NCI-H446 treated with DMSO at 0.1 percent for 48 hours (cell line): Measurements from ENCODE around the gene MRM2.

Source experiments
- DNase-seq: peaks from one replicate; lab custom pipeline; 2025; lab: John Stamatoyannopoulos, UW

The MRM2 gene

GRCh38 chr7:2222516-2222915 is 19.5 kb downstream of the MRM2 start:
- DNase-seq, result no peak

DNA sequence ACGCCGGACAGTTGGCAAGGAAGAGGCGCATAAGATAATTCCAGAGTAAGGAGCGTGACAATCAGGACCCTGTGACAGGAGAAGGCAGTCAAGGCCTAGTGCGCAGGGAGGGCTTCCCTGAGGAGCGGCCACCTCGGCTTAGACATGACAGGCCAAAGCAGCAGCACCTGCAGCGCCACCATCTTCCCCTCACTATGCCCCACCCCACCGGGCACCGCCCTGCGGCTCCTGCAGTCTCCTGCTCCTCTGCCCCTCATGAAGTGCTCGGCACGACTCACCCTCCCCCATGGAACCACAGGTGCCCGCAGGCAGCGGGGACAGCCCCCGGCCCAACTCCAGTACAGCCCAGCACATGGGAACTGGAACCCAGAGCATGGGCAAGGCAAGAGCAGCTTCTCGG is 21.1 kb downstream of the MRM2 start:
- DNase-seq, result no peak

DNA sequence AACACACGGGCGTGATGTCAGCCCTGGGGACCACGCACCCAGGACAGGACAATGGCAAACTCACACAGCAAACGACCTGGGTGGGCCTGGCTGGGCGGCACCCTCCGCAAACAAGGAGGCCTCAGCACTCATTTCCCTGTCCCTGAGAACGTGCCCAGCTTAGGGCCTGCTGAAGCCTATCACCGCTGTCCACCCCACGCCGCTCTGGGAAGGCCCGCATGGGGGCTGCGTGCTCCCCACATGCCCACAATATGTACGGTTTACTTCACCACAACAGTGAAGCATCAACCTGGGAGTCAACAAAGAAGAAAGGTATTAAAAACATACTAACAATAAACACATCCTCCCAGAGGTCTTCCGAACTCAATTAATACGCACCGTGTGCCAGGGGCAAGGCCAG is 21.5 kb downstream of the MRM2 start:
- no peak for DNase-seq

DNA sequence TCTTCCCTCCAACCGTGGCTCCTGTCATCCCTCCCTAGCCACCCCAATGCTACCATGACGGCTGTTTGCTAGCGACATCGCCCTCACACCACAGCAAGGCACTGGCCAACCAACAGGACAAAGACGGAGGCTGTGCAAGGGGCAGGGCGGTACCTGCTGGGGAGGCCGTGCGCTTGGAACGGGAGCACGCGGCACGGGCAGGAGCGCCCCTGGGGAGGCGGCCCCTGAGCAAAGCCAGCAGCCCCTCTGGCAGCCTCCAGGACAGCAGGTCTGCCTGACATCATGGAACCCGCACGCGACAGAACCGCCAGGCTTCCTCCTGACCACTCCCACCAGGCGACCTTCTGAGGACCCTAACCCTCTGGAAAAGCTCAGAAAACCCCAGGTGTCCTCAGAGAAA is 22.0 kb downstream of the MRM2 start:
- no peak for DNase-seq

DNA sequence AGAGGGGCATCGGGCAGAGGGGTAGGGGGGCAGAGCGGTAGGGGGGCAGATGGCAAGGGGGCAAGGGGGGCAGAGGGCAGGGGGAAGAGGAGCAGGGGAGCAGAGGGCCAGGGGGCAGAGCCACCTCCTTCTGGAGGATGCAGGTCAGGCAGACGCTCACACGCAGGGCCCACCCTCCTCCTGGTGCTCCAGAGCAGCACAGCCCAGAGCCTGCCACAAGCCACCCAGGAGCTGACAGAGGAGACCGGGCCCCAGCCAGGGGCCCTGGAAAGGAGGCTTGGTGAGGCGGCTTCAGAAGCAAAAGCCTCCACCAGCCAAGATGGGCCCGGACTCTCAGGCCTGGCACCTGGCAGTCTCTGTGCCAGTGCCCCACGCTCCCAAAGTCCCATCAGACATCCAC is 22.4 kb downstream of the MRM2 start:
- DNase-seq, result no peak

- no peak for DNase-seq
These were observed 22.9 kb downstream of the MRM2 start for GRCh38 chr7:2219136-2219535.

DNA sequence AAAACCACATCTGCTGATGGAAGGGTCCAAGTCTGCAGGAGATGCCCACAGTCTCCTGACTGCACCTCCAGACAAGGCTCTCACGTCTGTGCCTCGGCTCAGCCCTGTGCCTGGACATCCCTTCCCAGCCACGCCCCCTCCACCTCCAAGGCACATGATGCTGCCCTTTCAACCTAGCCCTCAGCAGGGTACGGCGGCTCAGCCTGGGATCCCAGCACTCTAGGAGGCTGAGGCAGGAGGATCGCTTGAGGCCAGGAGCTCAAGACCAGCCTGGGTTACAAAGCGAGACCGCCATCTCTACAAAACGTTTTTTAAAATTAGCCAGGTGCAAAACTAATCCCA is 23.6 kb downstream of the MRM2 start:
- DNase-seq, result no peak

- no peak for DNase-seq
These were observed 24.1 kb downstream of the MRM2 start for GRCh38 chr7:2217716-2218443.

DNA sequence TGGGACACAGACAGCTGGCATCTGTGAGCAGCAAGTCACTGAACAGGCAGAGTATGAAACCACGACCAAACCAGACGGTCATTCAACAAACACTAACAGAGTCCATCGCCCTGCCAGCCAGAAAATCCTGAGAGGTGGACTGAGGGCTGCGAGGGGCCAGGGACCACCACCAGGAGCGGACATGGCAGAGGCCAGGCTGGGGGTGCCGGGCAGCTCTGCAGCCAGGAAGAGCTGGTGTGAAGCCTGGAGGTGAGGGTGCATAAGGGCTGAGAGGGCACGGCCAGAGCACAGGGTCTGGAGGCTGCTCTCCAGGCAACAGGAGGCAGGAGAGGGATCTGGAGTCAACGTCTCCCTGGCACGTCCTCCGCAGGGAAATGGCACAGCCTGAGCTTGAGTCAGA is 24.8 kb downstream of the MRM2 start:
- no peak for DNase-seq

GRCh38 chr7:2215851-2216250 is 26.2 kb downstream of the MRM2 start:
- no peak for DNase-seq

- no peak for DNase-seq
These were observed 27.4 kb downstream of the MRM2 start for GRCh38 chr7:2214636-2215035.

DNA sequence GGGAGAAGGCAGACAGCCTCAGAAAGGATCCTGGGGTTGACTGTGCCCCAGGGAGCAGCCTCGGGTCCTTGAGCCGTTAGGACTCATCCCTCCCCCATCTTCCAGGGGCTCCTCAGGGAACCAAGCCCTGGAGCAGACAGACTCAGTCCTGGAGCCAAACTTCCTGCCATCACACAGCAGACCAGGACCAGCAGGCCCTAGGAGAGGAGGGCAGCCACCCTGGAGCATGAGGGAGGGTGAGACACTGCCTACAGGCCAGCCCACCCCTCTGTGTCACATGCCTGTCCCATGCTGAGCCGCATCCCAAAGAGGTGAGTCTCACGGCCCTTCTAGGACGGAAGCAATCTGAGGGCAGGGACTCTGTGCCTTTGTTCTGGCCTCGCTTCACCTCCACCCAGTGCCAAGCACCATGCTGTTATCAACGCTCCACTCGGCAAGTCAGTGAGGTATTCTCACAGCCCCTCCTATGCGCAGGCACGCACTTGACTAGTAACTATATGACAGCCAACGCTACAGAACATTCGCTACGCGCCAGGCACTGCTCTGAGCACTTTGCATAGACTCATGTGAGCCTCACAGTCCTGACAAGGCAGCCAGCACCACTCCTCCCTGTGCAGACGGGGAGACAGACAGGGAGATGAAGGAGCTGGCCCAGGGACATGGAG is 28.3 kb downstream of the MRM2 start:
- no peak for DNase-seq

GRCh38 chr7:2212906-2213305 is 29.1 kb downstream of the MRM2 start:
- no peak for DNase-seq

DNA sequence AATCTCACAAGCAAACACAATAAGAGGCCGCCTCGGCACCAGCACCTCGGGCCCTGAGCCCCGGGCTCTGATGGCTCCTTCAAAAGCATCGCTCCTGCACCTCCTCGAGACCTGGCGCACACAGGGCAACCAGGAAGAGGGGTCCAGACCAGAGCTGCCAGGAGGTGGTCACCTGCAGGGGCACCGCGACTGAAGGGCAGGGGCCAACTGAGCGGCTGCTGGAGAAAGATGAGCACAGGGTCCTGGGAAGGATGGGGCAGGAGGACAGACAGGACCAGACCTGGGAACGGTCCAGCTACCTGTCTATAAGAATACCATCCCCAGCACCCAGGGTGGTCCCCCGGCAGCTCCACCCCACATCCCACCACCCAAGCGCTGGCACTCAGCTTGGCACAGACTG is 30.1 kb downstream of the MRM2 start:
- no peak for DNase-seq

DNA sequence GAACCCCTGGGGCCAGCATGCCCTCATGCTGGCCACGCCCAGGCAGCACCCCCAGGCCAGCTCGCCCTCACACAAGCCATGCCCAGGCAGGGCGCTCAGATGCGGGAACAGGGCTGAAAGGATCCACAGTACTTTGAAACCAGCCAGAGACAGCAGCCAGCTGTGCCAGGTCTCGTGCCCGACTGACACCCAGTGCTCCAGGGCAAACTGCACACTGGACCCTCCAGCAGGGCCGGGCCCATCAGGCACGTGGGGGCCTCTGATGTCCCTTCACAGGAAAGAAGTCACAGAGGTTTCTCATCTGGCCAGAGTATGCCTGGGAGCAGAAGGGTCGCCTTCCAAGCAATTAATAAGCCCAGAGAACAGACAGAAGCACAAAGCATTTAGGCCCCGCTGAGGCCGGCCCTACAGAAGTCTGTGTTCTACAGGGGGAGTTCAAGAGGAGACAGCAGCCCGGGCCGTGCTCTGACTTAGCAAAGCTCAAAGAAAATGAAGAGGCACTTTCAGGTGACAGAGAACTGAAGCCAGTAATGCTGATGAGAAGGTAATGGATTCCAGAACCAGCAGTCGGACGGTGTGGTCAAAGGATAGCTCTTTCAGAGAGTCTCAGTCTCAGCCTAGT is 30.6 kb downstream of the MRM2 start:
- DNase-seq, result no peak

- no peak for DNase-seq
These were observed 31.3 kb downstream of the MRM2 start for GRCh38 chr7:2210551-2211258.

GRCh38 chr7:2209961-2210323 is 32.1 kb downstream of the MRM2 start:
- DNase-seq, result no peak

- DNase-seq, result no peak
These were observed 32.7 kb downstream of the MRM2 start for GRCh38 chr7:2209146-2209960.

DNA sequence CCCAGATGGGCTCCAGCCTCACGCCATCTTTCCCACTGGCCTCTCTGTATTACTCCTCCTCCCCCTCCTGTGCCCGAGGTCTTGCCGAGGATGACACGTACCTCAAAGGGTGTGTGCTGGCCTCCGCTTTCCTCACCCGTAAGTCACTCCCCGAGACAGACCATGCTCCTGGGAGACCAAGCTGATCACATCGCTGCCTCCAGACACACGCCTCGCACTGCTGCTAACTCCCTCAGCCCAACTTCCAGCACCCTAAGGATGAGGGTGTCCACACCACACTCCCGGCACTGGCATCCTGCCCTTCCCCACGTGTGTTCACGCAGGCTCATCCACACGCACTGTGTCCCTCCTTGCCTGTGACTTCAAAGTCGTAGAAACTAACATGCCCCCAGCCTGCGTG is 33.3 kb downstream of the MRM2 start:
- DNase-seq, result no peak

GRCh38 chr7:2205036-2205780 is 36.8 kb downstream of the MRM2 start:
- DNase-seq, result no peak

DNA sequence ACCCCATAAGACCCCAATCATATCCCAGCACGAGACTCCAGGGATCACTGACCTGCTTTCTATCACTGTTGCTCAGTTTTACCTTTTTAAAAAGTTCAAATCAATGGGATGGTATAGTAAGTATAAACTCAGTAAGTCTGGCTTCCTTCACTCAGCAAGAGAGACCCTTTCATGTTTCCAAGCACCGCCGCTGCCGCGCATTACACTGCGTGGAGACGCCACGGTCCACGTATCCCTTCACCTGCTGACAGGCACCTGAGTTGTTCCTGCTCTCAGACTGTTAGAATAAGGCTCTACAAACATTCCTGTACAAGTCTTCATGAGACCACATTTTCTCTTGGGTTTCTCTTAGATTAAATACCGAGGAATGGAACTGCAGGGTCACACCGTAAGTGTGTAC is 37.6 kb downstream of the MRM2 start:
- no peak for DNase-seq
